Esophagus squamous epithelium (tissue), 4 donors: Measurements from ENCODE around the gene ITPKB.

ENCODE experiments used
- CTCF ChIP-seq, 6 experiments: fragments of 450-650 bp in 4 of 6; fragments of 200-600 bp in 2 of 6; sonication (generic) in 2 of 6; IDR thresholded peaks; one replicate each; pipeline ENCODE4 v1.5.1; 2016 to 2019; ENCODE audit warnings: antibody characterized with exemption in 6 of 6, mild to moderate bottlenecking in 4 of 6, moderate library complexity in 4 of 6
- POLR2A ChIP-seq, 4 donors: fragments of 450-650 bp; IDR thresholded peaks; one replicate each; pipeline ENCODE4 v1.6.1; 2017; ENCODE audit warnings: antibody characterized with exemption in 4 of 4, mild to moderate bottlenecking in 4 of 4, moderate library complexity in 3 of 4

GRCh38 chr1:226648421-226648820, 90.7 kb downstream of the ITPKB start:
- no peak for TF ChIP-seq POLR2A (IDR thresholded peaks at IDR 0.05)
- no peak for TF ChIP-seq CTCF (IDR thresholded peaks at IDR 0.05)
